OCI-LY7 (cell line): Measurements from ENCODE around the gene GPSM3. TPM values are rescaled to one million over a fixed set of nuclear protein-coding genes. Genes with fewer than 3 reads are reported as not detected.
"Not testable (repeated sequence)": the region's sequence is repeated elsewhere in the genome, so short reads cannot be mapped to it uniquely, and the experiment has no call there.

Source experiments
- BruUV-seq: library from RNA; stranded (reverse); fragments of 400-500 nt; replicated peaks from 2 replicates; lab custom pipeline; 2021; lab: Mats Ljungman, UMichigan
- CTCF ChIA-PET: fragments of 300-600 bp; sonication (Branson Sonifier 250); formaldehyde crosslinking; loops from one replicate; lab custom pipeline; 2022; ENCODE audit warnings: antibody characterized with exemption; ENCODE audit not compliant: unreplicated experiment; lab: Charles Lee
- POLR2A ChIA-PET: fragments of 300-600 bp; sonication (Branson Sonifier 250); formaldehyde crosslinking; loops from one replicate; lab custom pipeline; 2022; ENCODE audit warnings: antibody characterized with exemption; lab: Charles Lee
- DNase-seq: peaks from one replicate; pipeline ENCODE4 v3.0.0-alpha.2; 2015; ENCODE audit warnings: low spot score
- H2AFZ ChIP-seq: fragments of 200-600 bp; sonication (generic), shearing (Covaris generic); 2 replicates; pipeline ENCODE4 v1.6.1; 2014; ENCODE audit warnings: mild to moderate bottlenecking, antibody characterized with exemption, low read length, moderate library complexity
- H3K27ac ChIP-seq: fragments of 200-600 bp; sonication (generic); 2 replicates; pipeline ENCODE4 v1.5.1; 2014; ENCODE audit warnings: mixed run types, low read depth, mild to moderate bottlenecking, moderate library complexity, low read length, inconsistent platforms; ENCODE audit not compliant: poor library complexity, severe bottlenecking
- H3K36me3 ChIP-seq: fragments of 200-600 bp; sonication (generic); 2 replicates; pipeline ENCODE4 v1.6.1; 2014; ENCODE audit warnings: mild to moderate bottlenecking, antibody characterized with exemption, low read length, moderate library complexity, mixed read lengths; ENCODE audit not compliant: insufficient read depth
- H3K4me1 ChIP-seq: fragments of 200-600 bp; sonication (generic); 2 replicates; pipeline ENCODE4 v1.5.1; 2014; ENCODE audit warnings: mild to moderate bottlenecking, low read length; ENCODE audit not compliant: insufficient read depth, poor library complexity, severe bottlenecking
- H3K4me2 ChIP-seq: fragments of 200-600 bp; sonication (generic); 2 replicates; pipeline ENCODE4 v1.6.1; 2014; ENCODE audit warnings: mild to moderate bottlenecking, low read length
- H3K4me3 ChIP-seq: fragments of 200-600 bp; sonication (generic); 2 replicates; pipeline ENCODE4 v1.5.1; 2014; ENCODE audit warnings: mild to moderate bottlenecking, low read depth, low read length; ENCODE audit not compliant: poor library complexity, severe bottlenecking
- H3K79me2 ChIP-seq: fragments of 200-600 bp; sonication (generic); 2 replicates; pipeline ENCODE4 v1.6.1; 2016; ENCODE audit warnings: low read depth, mild to moderate bottlenecking, low read length, moderate library complexity, mixed read lengths; ENCODE audit not compliant: insufficient read depth
- H3K9me2 ChIP-seq: fragments of 200-600 bp; sonication (generic); 2 replicates; pipeline ENCODE4 v1.6.1; 2016; ENCODE audit warnings: mild to moderate bottlenecking, low read length, mixed read lengths; ENCODE audit not compliant: insufficient read depth
- H3K9me3 ChIP-seq: fragments of 200-600 bp; sonication (generic); 2 replicates; pipeline ENCODE4 v1.6.1; 2014; ENCODE audit warnings: mild to moderate bottlenecking, mixed run types, low read length, mixed read lengths
- H4K20me1 ChIP-seq: fragments of 200-600 bp; sonication (generic); 2 replicates; pipeline ENCODE4 v1.6.1; 2014; ENCODE audit warnings: mild to moderate bottlenecking, antibody characterized with exemption, low read length, moderate library complexity, mixed read lengths; ENCODE audit not compliant: insufficient read depth
- CTCF ChIP-seq: fragments of 200-600 bp; sonication (generic); conservative IDR thresholded peaks from 2 replicates; pipeline ENCODE4 v1.5.1; 2014; ENCODE audit warnings: mild to moderate bottlenecking, antibody characterized with exemption, low read length, moderate library complexity, mixed read lengths
- EZH2phosphoT487 ChIP-seq: fragments of 200-600 bp; sonication (generic); IDR thresholded peaks from 2 replicates; pipeline ENCODE4 v1.6.1; 2018; ENCODE audit warnings: low read depth, borderline replicate concordance, mild to moderate bottlenecking, mixed run types, antibody characterized with exemption, low read length, moderate library complexity, mixed read lengths
- intact Hi-C: fragments of 100-400 bp; cut with micrococcal nuclease; formaldehyde crosslinking; loops from one replicate; pipeline ENCODE4 v1.10.0; 2022; ENCODE audit not compliant: unreplicated experiment
- total RNA-seq, 2 experiments: library from RNA; depleted of rRNA in 1 of 2; stranded (reverse); fragments of >200 nt in 1 of 2; shearing (Covaris generic) in 1 of 2; gene quantifications; 2 replicates each; pipeline ENCODE4 v1.2.3, GENCODE V29; 2014 to 2022

GPSM3 gene
- total RNA-seq, 2 experiments from 2014 or later: 94.4 to 100 TPM

- TSS peak; percentile 52 for BruUV-seq
- H2AFZ ChIP-seq: peak overlapping the region; percentile 45; the same call in 1 of the 2 replicates
- peak; percentile 71 for DNase-seq
Observed at GRCh38 chr6:32194825-32195651, 2.6 kb upstream of the GPSM3 start.

DNA sequence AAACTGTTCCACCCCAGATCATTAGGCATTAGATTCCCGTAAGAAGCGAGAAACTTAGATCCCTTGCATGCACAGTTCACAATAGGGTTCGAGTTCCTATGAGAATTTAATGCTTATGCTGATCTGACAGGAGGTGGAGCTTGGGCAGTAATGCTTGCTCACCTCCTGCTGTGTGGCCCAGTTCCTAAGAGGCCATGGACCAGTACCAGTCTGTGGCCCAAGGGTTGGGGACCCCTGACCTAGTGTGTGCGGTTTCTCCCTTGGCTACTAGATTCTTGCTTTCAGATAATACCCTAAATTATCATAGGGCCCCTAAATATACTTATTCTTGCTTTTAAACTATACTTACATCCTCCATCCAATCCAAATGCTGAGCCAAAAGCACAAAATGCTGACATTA, 1.9 kb upstream of the GPSM3 start:
- peaks cover 23% of the 10 kb centered on the region; the same call in 1 of the 2 replicates for H3K79me2 ChIP-seq
- no peaks in the 10 kb centered on the region for H4K20me1 ChIP-seq
- peaks cover 55% of the 10 kb centered on the region for H3K4me1 ChIP-seq
- no peak for DNase-seq
- H3K36me3 ChIP-seq: no peaks in the 10 kb centered on the region
- TF ChIP-seq CTCF (no peak), EZH2phosphoT487 (no peak)
- no peak overlapping the region for H2AFZ ChIP-seq
- BruUV-seq: no TSS peak
- H3K9me3 ChIP-seq: no peaks in the 10 kb centered on the region
- CTCF ChIA-PET: no interaction called here
- no peaks in the 10 kb centered on the region for H3K9me2 ChIP-seq
- POLR2A ChIA-PET: no interaction called here
- intact Hi-C loops: loop anchor here (2.0 kb wide), 2 partner anchors 30 to 76 kb away; partner anchors contain the start of gene NOTCH4
- H3K4me3 ChIP-seq: peak overlapping the region; percentile 79
- peak overlapping the region; percentile 79 for H3K27ac ChIP-seq
- peak overlapping the region; percentile 86 for H3K4me2 ChIP-seq

More at GRCh38 chr6:32194825-32195651, 2.6 kb upstream of the GPSM3 start:
- H3K27ac ChIP-seq: peak overlapping the region; percentile 79
- peaks cover 19% of the 10 kb centered on the region; the same call in 1 of the 2 replicates for H3K79me2 ChIP-seq
- H3K4me3 ChIP-seq: peak overlapping the region; percentile 79
- peak; percentile 81 for TF ChIP-seq CTCF
- no peak for TF ChIP-seq EZH2phosphoT487
- H3K4me1 ChIP-seq: peaks cover 54% of the 10 kb centered on the region
- CTCF ChIA-PET: no interaction called here
- intact Hi-C loops: loop anchor here (1.0 to 2.0 kb wide), 6 partner anchors 17 to 297 kb away; partner anchors contain the start of genes NOTCH4, PPT2 and RNF5
- POLR2A ChIA-PET: interaction anchor here (0.5 to 1.2 kb wide), 3 partner anchors 16 to 67 kb away, joined by 4 to 5 read pairs (median 5); partner anchors contain the start of gene ATF6B
- no peaks in the 10 kb centered on the region for H4K20me1 ChIP-seq
- H3K36me3 ChIP-seq: no peaks in the 10 kb centered on the region
- no peaks in the 10 kb centered on the region for H3K9me3 ChIP-seq
- peak overlapping the region; percentile 86 for H3K4me2 ChIP-seq
- H3K9me2 ChIP-seq: no peaks in the 10 kb centered on the region

GRCh38 chr6:32193096-32193495, 653 bp upstream of the GPSM3 start:
- intact Hi-C loops, BruUV-seq, H3K9me3 ChIP-seq, H3K36me3 ChIP-seq, H4K20me1 ChIP-seq, H3K9me2 ChIP-seq, DNase-seq: not testable (repeated sequence)
- Histone ChIP-seq H3K4me1 (peaks cover 66% of the 10 kb centered on the region), H3K79me2 (peaks cover 31% of the 10 kb centered on the region; the same call in 1 of the 2 replicates), H3K4me3 (peak overlapping the region; percentile 92), H3K27ac (peak overlapping the region; percentile 79), H2AFZ (peak overlapping the region; percentile 3; the same call in 1 of the 2 replicates), H3K4me2 (peak overlapping the region; percentile 86)
- POLR2A ChIA-PET: interaction anchor here (0.8 to 1.6 kb wide), 7 partner anchors 12 to 527 kb away, joined by 3 to 5 read pairs (median 4); partner anchors contain the start of genes AGPAT1, ATF6B and CSNK2B
- CTCF ChIA-PET: interaction anchor here (0.6 to 1.2 kb wide), 4 partner anchors 16 to 661 kb away, joined by 3 to 6 read pairs (median 3); partner anchors contain the start of gene FKBPL
